Muscle layer of colon (tissue), 2 donors: ENCODE results near the gene FHOD1.

Experiments
- H3K27ac ChIP-seq: one replicate; pipeline ENCODE4 v1.7.0; 2013; ENCODE audit warnings: low read depth, mild to moderate bottlenecking, low read length, moderate library complexity
- H3K27me3 ChIP-seq, 2 donors: one replicate each; pipeline ENCODE4 v1.7.0; 2013; ENCODE audit warnings: low read length in 2 of 2, mild to moderate bottlenecking in 2 of 2; ENCODE audit not compliant: insufficient read depth in 2 of 2, control insufficient read depth in 1 of 2
- H3K36me3 ChIP-seq: one replicate; pipeline ENCODE4 v1.7.0; 2013; ENCODE audit warnings: mild to moderate bottlenecking, low read length; ENCODE audit not compliant: insufficient read depth
- H3K4me1 ChIP-seq: one replicate; pipeline ENCODE4 v1.7.0; 2013; ENCODE audit warnings: mild to moderate bottlenecking, low read length; ENCODE audit not compliant: insufficient read depth
- H3K4me3 ChIP-seq, 2 donors: one replicate each; pipeline ENCODE4 v1.7.0; 2013; ENCODE audit warnings: low read length in 2 of 2, low read depth in 1 of 2, mild to moderate bottlenecking in 1 of 2, moderate library complexity in 1 of 2
- H3K9ac ChIP-seq: one replicate; pipeline ENCODE4 v1.7.0; 2013; ENCODE audit warnings: low read length
- H3K9me3 ChIP-seq: one replicate; pipeline ENCODE4 v1.7.0; 2013; ENCODE audit warnings: mild to moderate bottlenecking, low read length
- donor health status: abdominal sarcoma.
- donor health status: Adenocarcinoma of cecum.

Gene FHOD1

DNA sequence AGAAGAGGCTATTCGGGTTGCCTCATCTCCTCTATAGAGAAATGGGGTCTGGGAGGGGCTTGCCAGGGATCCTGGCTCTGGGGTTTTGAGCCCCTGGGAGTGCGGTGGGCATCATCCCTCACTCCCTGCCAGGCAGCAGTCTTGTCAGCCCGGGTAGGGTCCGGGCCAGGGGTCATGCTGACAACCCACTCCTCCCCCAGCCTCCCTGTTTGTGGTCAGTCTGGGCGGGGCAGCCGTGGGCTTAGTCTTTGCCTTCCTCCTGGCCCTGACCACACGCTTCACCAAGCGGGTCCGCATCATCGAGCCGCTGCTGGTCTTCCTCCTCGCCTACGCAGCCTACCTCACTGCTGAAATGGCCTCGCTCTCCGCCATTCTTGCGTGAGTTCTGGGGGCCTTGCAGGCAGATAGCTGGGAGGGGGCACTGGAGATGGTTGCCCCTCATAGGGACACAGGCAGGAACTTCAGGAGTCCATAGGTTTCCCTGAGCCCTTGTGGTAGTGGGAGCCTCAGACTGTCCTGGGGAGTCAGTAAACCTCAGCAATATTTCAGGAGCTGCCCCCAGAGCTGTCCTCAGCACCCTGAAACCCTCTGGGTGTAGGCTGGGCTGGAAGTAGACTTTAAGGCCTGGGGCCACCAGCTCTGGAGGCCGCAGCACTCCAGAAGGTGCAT, 8.4 kb upstream of the FHOD1 start:
- Histone ChIP-seq H3K27ac (no peak overlapping the region), H3K4me3 (no peak overlapping the region), H3K9me3 (no peaks in the 10 kb centered on the region), H3K36me3 (no peaks in the 10 kb centered on the region), H3K27me3 (peaks cover 5 to 32% of the 10 kb centered on the region in 2 donors), H3K9ac (no peak overlapping the region), H3K4me1 (no peaks in the 10 kb centered on the region)

- peaks cover 12 to 39% of the 10 kb centered on the region in 2 donors for H3K27me3 ChIP-seq
- H3K36me3 ChIP-seq = no peaks in the 10 kb centered on the region
- H3K4me3 ChIP-seq = no peak overlapping the region
- H3K27ac ChIP-seq = no peak overlapping the region
- no peaks in the 10 kb centered on the region for H3K9me3 ChIP-seq
- H3K9ac ChIP-seq = no peak overlapping the region
- H3K4me1 ChIP-seq = no peaks in the 10 kb centered on the region
Observed at GRCh38 chr16:67254801-67255552, 7.7 kb upstream of the FHOD1 start.

- Histone ChIP-seq H3K9me3 (no peaks in the 10 kb centered on the region), H3K4me3 (no peak overlapping the region), H3K36me3 (no peaks in the 10 kb centered on the region), H3K27ac (no peak overlapping the region), H3K27me3 (peaks cover 22 to 55% of the 10 kb centered on the region in 2 donors), H3K4me1 (peaks cover 11% of the 10 kb centered on the region), H3K9ac (no peak overlapping the region)
Observed at GRCh38 chr16:67252609-67253497, 5.6 kb upstream of the FHOD1 start.

DNA sequence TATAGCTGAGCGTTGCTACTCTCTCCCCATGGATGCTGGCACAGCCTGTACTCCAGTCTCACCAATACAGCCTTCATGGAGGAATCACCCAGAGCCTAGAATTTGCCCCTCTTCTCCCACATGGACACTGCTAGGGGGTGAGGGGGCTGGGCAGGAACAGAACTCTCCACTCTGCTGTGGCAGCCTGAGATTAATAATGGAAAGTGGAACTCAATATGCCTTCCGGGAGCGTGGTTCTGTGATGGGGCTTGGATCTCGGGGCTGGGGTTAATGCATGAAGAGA, 2.7 kb upstream of the FHOD1 start:
- H3K27me3 ChIP-seq = peaks cover 22 to 42% of the 10 kb centered on the region in 2 donors
- peaks cover 24% of the 10 kb centered on the region for H3K4me1 ChIP-seq
- no peaks in the 10 kb centered on the region for H3K9me3 ChIP-seq
- H3K4me3 ChIP-seq = no peak overlapping the region
- no peak overlapping the region for H3K9ac ChIP-seq
- no peaks in the 10 kb centered on the region for H3K36me3 ChIP-seq
- H3K27ac ChIP-seq = no peak overlapping the region

- H3K27ac ChIP-seq = no peak overlapping the region
- H3K9ac ChIP-seq = no peak overlapping the region
- peaks cover 22 to 42% of the 10 kb centered on the region in 2 donors for H3K27me3 ChIP-seq
- peaks cover 29% of the 10 kb centered on the region for H3K4me1 ChIP-seq
- no peaks in the 10 kb centered on the region for H3K36me3 ChIP-seq
- peak overlapping the region; percentile 49 to 82 for H3K4me3 ChIP-seq
- H3K9me3 ChIP-seq = no peaks in the 10 kb centered on the region
Observed at GRCh38 chr16:67249178-67250044, 2.1 kb upstream of the FHOD1 start.

GRCh38 chr16:67248401-67249177, 1.3 kb upstream of the FHOD1 start, which contains the start of gene SLC9A5:
Gene SLC9A5, plus strand, starts transcription at chr16:67248979. Its CDS starts 36 bp downstream, at chr16:67249015.
- no peaks in the 10 kb centered on the region for H3K36me3 ChIP-seq
- no peaks in the 10 kb centered on the region for H3K9me3 ChIP-seq
- H3K27ac ChIP-seq = no peak within 1 kb of the TSS
- H3K9ac ChIP-seq = no peak within 1 kb of the TSS
- peaks cover 22 to 42% of the 10 kb centered on the region in 2 donors for H3K27me3 ChIP-seq
- H3K4me3 ChIP-seq = peak within 1 kb of the TSS; percentile 49 to 82
- peaks cover 35% of the 10 kb centered on the region for H3K4me1 ChIP-seq

- H3K27ac ChIP-seq = no peak overlapping the region
- peaks cover 35% of the 10 kb centered on the region for H3K4me1 ChIP-seq
- peak overlapping the region; percentile 49 to 82 for H3K4me3 ChIP-seq
- H3K9me3 ChIP-seq = no peaks in the 10 kb centered on the region
- no peaks in the 10 kb centered on the region for H3K36me3 ChIP-seq
- peaks cover 22 to 42% of the 10 kb centered on the region in 2 donors for H3K27me3 ChIP-seq
- no peak overlapping the region for H3K9ac ChIP-seq
Observed at GRCh38 chr16:67248073-67248400, 756 bp upstream of the FHOD1 start.

- H3K9me3 ChIP-seq = no peaks in the 10 kb centered on the region
- peaks cover 35% of the 10 kb centered on the region for H3K4me1 ChIP-seq
- H3K27ac ChIP-seq = peak overlapping the region; percentile 91
- no peaks in the 10 kb centered on the region for H3K36me3 ChIP-seq
- peak overlapping the region; percentile 73 to 82 for H3K4me3 ChIP-seq
- peaks cover 22 to 32% of the 10 kb centered on the region in 2 donors for H3K27me3 ChIP-seq
- H3K9ac ChIP-seq = peak overlapping the region; percentile 19
Observed at GRCh38 chr16:67246756-67247191, 507 bp downstream of the FHOD1 start.

DNA sequence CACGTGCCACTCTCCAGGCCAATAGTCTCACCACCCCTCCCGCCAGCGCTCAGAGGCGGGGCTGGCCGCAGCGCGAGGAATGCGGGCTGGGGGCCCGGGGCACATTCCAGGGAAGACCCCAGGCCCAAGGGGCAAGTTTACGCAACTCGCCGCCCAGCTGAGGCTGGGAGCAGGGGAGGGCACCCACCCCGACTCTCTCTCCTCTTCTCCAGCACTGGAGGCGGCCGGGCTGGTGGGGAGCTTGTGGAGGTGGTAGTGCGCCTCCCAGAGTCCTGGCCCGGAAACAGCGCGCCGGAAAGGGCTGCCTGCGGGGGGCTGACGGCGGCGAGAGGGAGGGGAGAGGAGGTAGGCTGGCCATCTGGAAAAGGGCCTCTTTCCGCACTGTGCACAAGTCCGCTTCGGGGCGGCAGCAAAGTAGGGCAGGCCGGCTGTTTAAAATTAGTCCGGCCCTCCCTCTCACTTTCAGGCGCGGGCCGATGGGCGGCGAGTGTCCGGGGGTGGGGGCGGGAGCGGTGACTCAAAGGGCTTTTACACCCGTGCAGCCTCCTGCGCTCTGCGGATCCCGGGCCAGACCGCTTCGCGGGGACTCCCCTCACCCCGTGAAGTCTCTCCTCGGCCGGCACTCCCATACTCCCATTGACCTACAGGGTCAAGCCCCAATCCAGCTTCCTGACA, 1.1 kb downstream of the FHOD1 start:
- peak overlapping the region; percentile 91 for H3K27ac ChIP-seq
- peaks cover 22 to 28% of the 10 kb centered on the region in 2 donors for H3K27me3 ChIP-seq
- no peaks in the 10 kb centered on the region for H3K9me3 ChIP-seq
- H3K36me3 ChIP-seq = no peaks in the 10 kb centered on the region
- H3K4me1 ChIP-seq = peaks cover 39% of the 10 kb centered on the region
- peak overlapping the region; percentile 73 to 82 for H3K4me3 ChIP-seq
- H3K9ac ChIP-seq = peak overlapping the region; percentile 19

- Histone ChIP-seq H3K27me3 (peaks cover 17 to 23% of the 10 kb centered on the region in 2 donors), H3K4me1 (peaks cover 40% of the 10 kb centered on the region), H3K4me3 (peak overlapping the region; percentile 73 to 82), H3K9me3 (no peaks in the 10 kb centered on the region), H3K9ac (peak overlapping the region; percentile 13), H3K27ac (peak overlapping the region; percentile 91), H3K36me3 (no peaks in the 10 kb centered on the region)
Observed at GRCh38 chr16:67245674-67246080, 1.6 kb downstream of the FHOD1 start.
